Measurements from ENCODE around the gene SEMA4D.

The SEMA4D gene

GRCh38 chr9:89471390-89471789 lies 26.5 kb downstream of the SEMA4D start:
- no peak for DNase-seq (ENCODE audit: insufficient read length, low spot score)
- no peak for TF ChIP-seq CTCF (IDR thresholded peaks at IDR 0.05; ENCODE audit: insufficient read depth, missing control alignments)
- FAIRE-seq, result no peak

GRCh38 chr9:89470224-89470839 lies 27.6 kb downstream of the SEMA4D start:
- DNase-seq (ENCODE audit: insufficient read length, low spot score) (no peak), FAIRE-seq (no peak)
- TF ChIP-seq CTCF (IDR thresholded peaks at IDR 0.05; ENCODE audit: insufficient read depth, missing control alignments), result no peak

- no peak for DNase-seq (ENCODE audit: insufficient read length, low spot score)
- no peak for FAIRE-seq
- no peak for TF ChIP-seq CTCF (IDR thresholded peaks at IDR 0.05; ENCODE audit: insufficient read depth, missing control alignments)
Observed at GRCh38 chr9:89469003-89469402, 28.9 kb downstream of the SEMA4D start.

GRCh38 chr9:89468281-89468960 lies 29.5 kb downstream of the SEMA4D start:
- FAIRE-seq (no peak), DNase-seq (ENCODE audit: insufficient read length, low spot score) (no peak)
- no peak for TF ChIP-seq CTCF (IDR thresholded peaks at IDR 0.05; ENCODE audit: insufficient read depth, missing control alignments)

GRCh38 chr9:89467278-89467625 lies 30.7 kb downstream of the SEMA4D start:
- no peak for FAIRE-seq
- TF ChIP-seq CTCF (IDR thresholded peaks at IDR 0.05; ENCODE audit: insufficient read depth, missing control alignments), result no peak
- DNase-seq (ENCODE audit: insufficient read length, low spot score), result no peak

GRCh38 chr9:89466451-89467277 lies 31.2 kb downstream of the SEMA4D start:
- no peak for TF ChIP-seq CTCF (IDR thresholded peaks at IDR 0.05; ENCODE audit: insufficient read depth, missing control alignments)
- FAIRE-seq, result no peak
- DNase-seq (ENCODE audit: insufficient read length, low spot score), result no peak

Measured in D721Med (cell line).